ENCODE measurements around the gene PRR23E. TPM values are rescaled to one million over a fixed set of nuclear protein-coding genes. Genes with fewer than 3 reads are reported as not detected.

The PRR23E gene
- total and polyA plus RNA-seq, 7 donors = not detected

DNA sequence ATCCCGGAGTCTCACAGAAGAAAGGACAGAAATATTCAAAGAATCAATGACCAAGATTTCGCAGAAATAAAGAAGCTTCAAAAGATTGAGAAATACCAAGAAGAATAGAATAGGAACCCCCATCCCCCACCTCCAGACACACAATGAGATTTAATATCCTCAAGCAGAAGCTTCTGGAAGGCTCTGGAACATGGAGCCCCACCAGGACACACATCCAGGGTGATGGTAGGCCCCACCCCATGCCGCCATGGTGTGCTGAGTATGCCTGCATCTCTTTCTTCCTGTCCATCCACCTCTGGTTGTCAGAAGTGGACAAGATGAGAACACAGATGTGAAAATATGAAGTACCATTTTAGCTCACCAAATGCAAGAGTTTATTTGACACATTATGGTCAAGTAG, 19.3 kb downstream of the PRR23E start:
- intact Hi-C loops (cut with DNase I) = no loop called here
- no peak overlapping the region for H3K27ac ChIP-seq
- WGBS, 2 donors = 91 to 93% methylated on average over 3 of the region's 3 CpGs
- DNase-seq = no peak
- no peaks in the 10 kb centered on the region for H3K4me1 ChIP-seq
- no peak overlapping the region for H3K4me3 ChIP-seq
- peaks cover 0 to 31% (median 8%) of the 10 kb centered on the region in 3 donors for H3K27me3 ChIP-seq
- H3K9me3 ChIP-seq = no peaks in the 10 kb centered on the region
- TF ChIP-seq, protein P1, sequence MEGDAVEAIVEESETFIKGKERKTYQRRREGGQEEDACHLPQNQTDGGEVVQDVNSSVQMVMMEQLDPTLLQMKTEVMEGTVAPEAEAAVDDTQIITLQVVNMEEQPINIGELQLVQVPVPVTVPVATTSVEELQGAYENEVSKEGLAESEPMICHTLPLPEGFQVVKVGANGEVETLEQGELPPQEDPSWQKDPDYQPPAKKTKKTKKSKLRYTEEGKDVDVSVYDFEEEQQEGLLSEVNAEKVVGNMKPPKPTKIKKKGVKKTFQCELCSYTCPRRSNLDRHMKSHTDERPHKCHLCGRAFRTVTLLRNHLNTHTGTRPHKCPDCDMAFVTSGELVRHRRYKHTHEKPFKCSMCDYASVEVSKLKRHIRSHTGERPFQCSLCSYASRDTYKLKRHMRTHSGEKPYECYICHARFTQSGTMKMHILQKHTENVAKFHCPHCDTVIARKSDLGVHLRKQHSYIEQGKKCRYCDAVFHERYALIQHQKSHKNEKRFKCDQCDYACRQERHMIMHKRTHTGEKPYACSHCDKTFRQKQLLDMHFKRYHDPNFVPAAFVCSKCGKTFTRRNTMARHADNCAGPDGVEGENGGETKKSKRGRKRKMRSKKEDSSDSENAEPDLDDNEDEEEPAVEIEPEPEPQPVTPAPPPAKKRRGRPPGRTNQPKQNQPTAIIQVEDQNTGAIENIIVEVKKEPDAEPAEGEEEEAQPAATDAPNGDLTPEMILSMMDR (IDR thresholded peaks at IDR 0.05) = no peak
- TF ChIP-seq POLR2AphosphoS5 (IDR thresholded peaks at IDR 0.05) = no peak
- no peak for TF ChIP-seq EP300 (IDR thresholded peaks at IDR 0.05)
- no peak for TF ChIP-seq POLR2A (IDR thresholded peaks at IDR 0.05)
- H3K36me3 ChIP-seq = no peaks in the 10 kb centered on the region

DNA sequence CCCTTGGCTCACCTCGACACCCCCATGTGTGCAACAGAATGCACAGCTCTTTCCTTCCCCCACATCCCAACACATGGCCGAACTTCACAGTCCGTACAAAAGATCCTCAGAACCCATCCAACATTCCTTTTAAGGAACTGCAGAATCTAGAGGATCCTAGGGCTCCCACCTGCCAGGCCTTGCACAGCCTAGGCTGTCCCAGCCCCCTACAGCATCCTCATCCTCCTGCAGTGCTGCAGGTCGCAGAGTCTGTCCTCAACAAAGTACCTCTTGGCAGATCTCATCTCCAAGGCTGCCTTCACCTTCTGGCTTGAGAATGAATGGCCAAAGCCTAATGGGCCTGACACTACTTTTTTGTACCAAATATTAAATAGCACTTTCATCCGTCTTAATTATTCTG, 19.8 kb downstream of the PRR23E start:
- H3K4me3 ChIP-seq = no peak overlapping the region
- WGBS, 2 donors = 86 to 87% methylated on average over 5 of the region's 5 CpGs
- intact Hi-C loops (cut with DNase I) = no loop called here
- H3K9me3 ChIP-seq = no peaks in the 10 kb centered on the region
- H3K27me3 ChIP-seq = peaks cover 0 to 31% (median 8%) of the 10 kb centered on the region in 3 donors
- no peaks in the 10 kb centered on the region for H3K36me3 ChIP-seq
- DNase-seq = peak; percentile 17
- H3K27ac ChIP-seq = no peak overlapping the region
- TF ChIP-seq, protein P1 (IDR thresholded peaks at IDR 0.05) = no peak
- TF ChIP-seq POLR2AphosphoS5 (IDR thresholded peaks at IDR 0.05) (no peak), POLR2A (IDR thresholded peaks at IDR 0.05) (no peak), EP300 (IDR thresholded peaks at IDR 0.05) (no peak)
- H3K4me1 ChIP-seq = no peaks in the 10 kb centered on the region

DNA sequence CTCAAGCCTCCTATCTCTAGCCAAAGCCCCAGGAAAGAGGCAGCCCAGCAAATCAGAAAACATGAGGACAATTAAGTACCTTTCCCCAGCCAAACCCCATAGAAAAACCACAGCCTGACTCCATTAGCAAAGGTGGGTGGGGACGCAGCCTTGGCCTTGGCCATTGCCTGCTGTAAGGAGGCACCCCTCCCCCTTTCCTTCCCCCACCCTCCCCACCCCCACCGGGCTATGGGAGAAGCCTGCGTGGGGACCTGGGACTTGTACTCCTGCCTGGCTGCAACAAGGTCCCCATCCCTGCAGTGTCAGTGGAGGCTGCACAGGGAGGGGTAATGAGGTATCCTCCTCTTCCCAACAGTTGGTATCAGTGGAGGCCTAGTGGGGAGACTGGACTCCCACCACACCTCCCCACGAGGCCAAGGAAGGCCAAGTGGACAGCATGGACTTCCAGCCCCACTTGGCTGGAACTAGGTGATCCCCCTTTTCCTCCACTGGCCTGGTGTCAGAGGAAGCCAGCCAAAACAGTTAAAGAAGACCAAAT, 20.5 kb downstream of the PRR23E start:
- TF ChIP-seq POLR2AphosphoS5 (IDR thresholded peaks at IDR 0.05) = no peak
- TF ChIP-seq, protein P1 (IDR thresholded peaks at IDR 0.05) = no peak
- TF ChIP-seq POLR2A (IDR thresholded peaks at IDR 0.05) = no peak
- no peak for TF ChIP-seq EP300 (IDR thresholded peaks at IDR 0.05)
- intact Hi-C loops (cut with DNase I) = no loop called here
- H3K27ac ChIP-seq = no peak overlapping the region
- 68 to 73% methylated on average over 4 of the region's 4 CpGs for WGBS, 2 donors
- no peak for DNase-seq
- H3K4me3 ChIP-seq = no peak overlapping the region
- H3K4me1 ChIP-seq = no peaks in the 10 kb centered on the region
- no peaks in the 10 kb centered on the region for H3K36me3 ChIP-seq
- H3K27me3 ChIP-seq = peaks cover 0 to 31% (median 8%) of the 10 kb centered on the region in 3 donors
- no peaks in the 10 kb centered on the region for H3K9me3 ChIP-seq

DNA sequence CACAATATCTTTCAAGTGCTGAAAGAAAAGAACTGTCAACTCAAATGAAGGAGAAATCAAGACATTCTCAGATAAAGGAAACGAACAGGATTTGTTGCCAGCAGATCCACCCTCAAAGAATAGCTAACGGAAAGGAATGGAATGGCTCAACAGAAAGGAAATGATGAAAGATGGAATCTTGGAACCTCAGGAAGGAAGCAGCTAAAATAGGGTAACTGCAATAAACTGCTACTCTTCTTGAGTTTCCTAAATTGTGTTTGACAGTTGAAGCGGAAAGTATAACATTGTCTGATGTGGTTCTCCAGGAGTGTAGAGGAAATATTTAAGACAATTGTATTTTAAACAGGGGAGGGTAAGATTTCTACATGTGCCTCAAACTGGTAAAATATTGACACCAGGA, 22.0 kb downstream of the PRR23E start:
- no peak for TF ChIP-seq POLR2AphosphoS5 (IDR thresholded peaks at IDR 0.05)
- H3K27ac ChIP-seq = no peak overlapping the region
- no peaks in the 10 kb centered on the region for H3K36me3 ChIP-seq
- H3K4me3 ChIP-seq = no peak overlapping the region
- intact Hi-C loops (cut with DNase I) = no loop called here
- peaks cover 0 to 28% (median 8%) of the 10 kb centered on the region in 3 donors for H3K27me3 ChIP-seq
- DNase-seq = no peak
- H3K9me3 ChIP-seq = no peaks in the 10 kb centered on the region
- H3K4me1 ChIP-seq = no peaks in the 10 kb centered on the region
- 28 to 44% methylated on average over 3 of the region's 3 CpGs for WGBS, 2 donors

DNA sequence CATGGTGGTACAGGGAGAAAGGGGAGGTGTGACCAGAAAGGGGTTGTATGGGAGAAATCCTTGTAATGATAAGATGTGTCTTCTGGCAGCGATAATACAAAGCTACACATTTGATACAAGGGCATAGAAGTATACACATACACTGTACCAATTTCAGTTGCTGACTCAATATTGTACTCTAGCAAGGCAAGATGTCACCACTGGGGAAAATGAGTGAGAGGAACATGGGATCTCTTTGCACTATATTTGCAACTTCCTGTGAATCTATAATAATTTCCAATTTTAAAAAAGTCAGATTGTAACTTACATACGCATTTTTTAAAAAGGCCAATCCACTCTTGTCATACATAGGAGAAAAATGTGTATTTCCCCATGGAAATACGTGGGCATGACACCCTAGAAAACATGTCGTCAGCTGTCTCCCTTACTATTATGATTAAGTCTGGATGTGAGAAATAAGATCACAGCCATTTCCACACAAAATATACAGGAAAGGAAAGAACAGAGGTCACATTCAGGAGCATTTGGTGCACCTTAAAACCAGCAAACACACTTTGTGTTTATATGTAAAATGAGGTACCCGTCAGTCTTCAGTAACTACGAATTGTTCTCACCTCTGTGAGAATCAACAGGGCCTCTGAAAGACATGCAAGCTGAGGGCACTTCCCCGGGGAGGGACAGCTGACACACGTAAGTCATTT, 22.9 kb downstream of the PRR23E start:
- Histone ChIP-seq H3K36me3 (no peaks in the 10 kb centered on the region), H3K4me3 (no peak overlapping the region), H3K4me1 (peaks cover 0 to 7% (median 5%) of the 10 kb centered on the region in 4 donors), H3K27ac (no peak overlapping the region), H3K27me3 (peaks cover 0 to 22% (median 12%) of the 10 kb centered on the region in 3 donors), H3K9me3 (no peaks in the 10 kb centered on the region)
- intact Hi-C loops (cut with DNase I) = no loop called here
- TF ChIP-seq EP300 (IDR thresholded peaks at IDR 0.05) (no peak), POLR2AphosphoS5 (IDR thresholded peaks at IDR 0.05) (no peak), POLR2A (IDR thresholded peaks at IDR 0.05) (no peak)
- TF ChIP-seq, protein P1 (IDR thresholded peaks at IDR 0.05) = no peak
- WGBS, 2 donors = 49 to 56% methylated on average over 8 of the region's 8 CpGs
- no peak for DNase-seq
